HG02943 (cell line): ENCODE results near the gene ZFR2.
"Not testable (repeated sequence)": the region's sequence is repeated elsewhere in the genome, so short reads cannot be mapped to it uniquely, and the experiment has no call there.

Experiments
- ATAC-seq: cut with Tn5 transposase; IDR thresholded peaks from one replicate; pipeline ENCODE4 v1.9.1; 2021; ENCODE audit warnings: mild to moderate bottlenecking, low read depth, moderate library complexity; ENCODE audit not compliant: unreplicated experiment

ZFR2 gene

DNA sequence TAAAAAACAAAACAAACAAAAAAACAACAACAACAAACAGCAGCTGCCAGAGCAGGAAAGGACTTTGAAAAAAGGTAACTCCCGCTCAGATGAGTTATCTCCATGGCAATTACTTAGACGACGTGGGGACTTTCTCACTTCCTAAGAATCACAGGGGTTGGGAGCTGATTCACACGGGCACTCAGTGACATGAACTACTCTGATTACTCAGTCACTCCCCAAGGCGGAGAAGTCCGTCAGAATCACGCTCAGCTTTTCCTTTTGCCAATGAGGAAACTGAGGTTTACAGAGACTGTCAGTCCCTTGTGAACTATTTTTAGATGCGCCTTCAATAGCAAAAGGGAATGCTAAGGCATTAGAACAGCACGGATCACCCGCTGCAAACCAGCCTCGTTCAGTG is 50.4 kb downstream of the ZFR2 start:
- no peak for ATAC-seq

- ATAC-seq = no peak
Measured at GRCh38 chr19:3817761-3818160, 51.1 kb downstream of the ZFR2 start.

DNA sequence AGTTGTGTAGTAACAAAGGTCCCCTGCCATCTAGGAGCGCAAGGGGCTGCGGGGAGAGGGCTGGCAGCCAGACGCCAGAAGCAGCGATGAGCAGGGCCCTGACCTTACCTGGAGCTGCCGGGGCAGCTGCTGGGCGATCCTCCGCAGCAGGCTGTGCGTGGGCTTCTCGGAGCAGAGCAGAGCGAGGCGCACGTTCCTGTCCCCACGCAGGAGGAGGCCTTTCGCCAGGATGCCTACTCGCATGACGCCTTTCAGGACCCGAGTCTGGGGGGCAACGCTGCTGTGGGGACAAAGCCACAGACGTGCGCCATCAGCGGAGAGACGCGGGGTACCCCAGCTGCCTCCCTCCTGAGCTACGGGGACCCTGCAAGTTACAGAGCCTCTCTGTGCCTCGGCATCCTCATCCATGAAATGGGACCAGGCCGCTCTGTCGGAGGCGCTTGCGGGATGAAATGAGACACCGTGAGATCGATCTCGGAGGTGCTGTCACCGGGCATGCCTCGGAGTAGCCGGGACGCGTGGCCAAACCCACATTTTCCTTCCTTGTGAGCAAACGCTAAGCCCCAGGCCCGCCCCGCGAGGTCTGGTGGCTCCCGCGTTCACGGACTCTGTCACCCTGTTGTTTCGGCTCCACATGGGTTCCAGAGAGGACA is 52.1 kb downstream of the ZFR2 start:
- ATAC-seq = no peak

DNA sequence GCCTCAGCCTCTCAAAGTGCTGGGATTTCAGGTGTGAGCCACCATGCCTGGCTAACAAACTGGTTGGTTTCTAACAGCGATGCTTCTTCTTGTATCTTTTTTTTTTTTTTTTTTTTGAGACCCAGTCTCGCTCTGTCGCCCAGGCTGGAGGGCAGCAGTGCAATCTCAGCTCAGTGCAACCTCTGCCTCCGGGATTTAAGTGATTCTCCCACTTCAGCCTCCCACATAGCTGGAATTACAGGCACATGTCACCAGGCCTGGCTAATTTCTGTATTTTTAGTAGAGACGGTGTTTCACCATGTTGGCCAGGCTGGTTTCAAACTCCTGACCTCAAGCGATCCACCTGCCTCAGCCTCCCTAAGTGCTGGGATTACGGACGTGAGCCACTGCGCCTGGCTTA is 52.7 kb downstream of the ZFR2 start:
- not testable (repeated sequence) for ATAC-seq

DNA sequence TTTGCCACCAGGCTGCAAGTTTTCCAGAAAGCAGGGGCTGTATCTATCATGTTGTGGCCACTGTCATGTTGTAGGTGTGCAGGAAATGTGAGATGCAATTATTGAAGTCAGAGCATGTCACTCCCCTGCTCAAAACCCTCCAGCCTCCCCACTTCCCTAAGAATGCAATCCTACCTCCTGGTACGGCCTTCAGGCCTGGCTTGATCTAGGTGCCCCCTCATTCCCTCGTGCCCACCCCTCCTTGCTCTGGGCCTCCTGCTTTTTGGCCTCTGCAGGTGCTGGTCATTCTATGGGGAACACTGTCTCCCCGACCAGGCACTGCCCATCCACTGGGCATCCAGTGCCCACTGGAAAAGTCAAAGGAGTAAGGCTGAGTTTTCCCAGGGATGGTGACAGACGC is 54.2 kb downstream of the ZFR2 start:
- no peak for ATAC-seq

- no peak for ATAC-seq
Measured at GRCh38 chr19:3813473-3814392, 55.1 kb downstream of the ZFR2 start.

DNA sequence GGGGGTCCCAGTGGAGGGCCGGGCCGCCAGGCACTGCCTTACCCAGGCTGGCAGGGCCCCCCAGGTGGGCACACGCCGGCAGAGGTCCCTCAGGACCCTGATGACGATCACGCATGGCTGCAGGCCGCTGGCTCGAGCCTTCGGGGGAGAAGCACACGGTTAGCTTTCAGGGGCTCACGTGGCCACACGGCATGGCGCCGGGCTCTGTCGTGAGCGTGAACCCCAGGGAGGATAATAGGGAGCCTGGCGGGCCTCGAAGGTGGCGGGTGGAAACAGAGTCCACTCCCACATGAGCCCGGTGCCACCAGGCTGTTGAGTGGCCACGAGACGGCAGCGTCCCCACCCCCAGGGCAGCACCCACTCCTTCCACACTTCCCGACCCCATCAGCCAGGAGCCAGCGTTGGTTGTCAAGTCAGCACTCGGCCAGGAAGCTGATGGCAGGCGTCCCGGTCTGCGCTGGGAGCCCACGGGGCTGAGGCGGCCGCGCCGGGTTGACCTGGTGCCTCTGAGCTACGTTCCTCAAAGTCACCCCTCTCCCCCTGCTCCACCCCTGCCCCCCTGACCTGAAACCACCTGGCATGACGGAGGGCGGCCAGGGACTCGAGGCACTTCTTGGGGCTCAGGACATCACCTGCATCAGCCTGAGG is 58.0 kb downstream of the ZFR2 start:
- ATAC-seq = no peak

DNA sequence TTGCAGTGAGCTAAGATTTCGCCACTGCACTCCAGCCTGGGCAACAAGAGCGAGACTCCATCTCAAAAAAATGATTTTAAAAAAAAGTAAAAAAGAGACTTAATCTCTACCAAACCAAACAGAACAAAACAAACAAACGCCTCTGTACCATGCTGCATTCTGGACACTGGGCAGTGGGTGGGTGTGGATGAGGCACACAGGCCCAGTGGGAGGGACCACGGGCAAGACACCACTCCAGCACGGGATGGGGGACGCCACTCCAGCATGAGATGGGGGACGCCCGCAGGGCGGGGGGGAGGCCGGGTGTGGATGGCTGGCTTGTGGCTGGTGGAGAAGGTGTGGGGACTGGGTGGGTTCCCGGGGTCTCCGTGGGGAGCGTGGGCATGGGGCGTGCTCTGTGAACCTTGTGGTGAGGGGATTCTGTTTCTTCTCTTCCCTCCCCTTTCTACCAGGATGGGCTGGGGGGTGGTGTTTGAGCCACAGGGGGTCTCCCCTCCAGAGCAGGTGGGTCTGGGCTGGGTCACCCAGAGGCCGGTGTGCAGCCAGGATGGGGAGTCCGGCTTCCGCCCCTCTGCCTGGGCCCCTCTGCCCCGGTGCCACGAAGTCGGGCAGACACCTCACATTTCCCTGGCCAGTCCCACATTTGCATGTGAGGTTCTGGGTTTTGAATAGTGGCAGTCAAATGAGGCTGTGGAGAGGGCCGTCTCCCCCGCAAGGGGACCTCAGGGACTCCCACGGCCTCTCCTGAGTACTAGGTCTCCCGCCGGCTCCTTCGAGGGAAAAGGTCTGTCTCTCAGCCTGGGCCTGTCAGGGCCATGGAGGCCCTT is 58.7 kb downstream of the ZFR2 start:
- no peak for ATAC-seq

GRCh38 chr19:3808420-3809143 is 60.3 kb downstream of the ZFR2 start:
- no peak for ATAC-seq

DNA sequence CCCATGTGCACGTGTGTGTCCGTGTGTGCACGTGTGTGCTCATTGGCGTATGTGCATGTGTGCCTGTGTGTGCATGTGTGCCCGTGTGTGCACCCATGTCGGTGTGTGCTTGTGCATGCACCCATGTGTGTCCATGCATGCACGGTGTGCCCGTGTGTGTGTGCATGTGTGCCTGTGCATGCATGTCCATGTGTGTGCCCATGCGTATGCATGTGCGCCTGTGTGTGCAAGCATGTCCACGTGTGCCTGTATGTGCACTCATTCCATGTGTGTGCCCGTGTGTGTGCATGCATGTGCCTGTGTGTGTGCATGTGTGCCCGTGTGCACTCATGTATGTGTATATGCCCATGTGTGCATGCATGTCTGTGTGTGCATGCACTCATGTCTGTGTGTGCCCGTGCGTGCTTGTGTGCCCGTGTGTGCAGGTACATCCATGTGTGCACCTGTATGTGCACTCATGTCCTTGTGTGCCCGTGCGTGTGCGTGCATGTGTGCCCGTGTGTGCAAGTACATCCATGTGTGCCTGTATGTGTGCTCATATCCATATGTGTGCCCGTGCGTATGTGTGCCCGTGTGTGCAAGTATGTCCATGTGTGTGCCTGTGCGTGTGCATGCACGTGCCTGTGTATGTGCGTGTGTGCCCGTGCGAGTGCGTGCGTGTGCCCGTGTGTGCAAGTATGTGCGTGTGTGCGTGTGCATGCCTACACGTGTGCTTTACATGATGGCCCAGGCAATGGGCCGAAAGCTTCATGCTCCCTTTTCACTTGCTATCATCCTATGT is 61.1 kb downstream of the ZFR2 start:
- no peak for ATAC-seq

- ATAC-seq = no peak
Measured at GRCh38 chr19:3807131-3807480, 61.7 kb downstream of the ZFR2 start.

- no peak for ATAC-seq
Measured at GRCh38 chr19:3805859-3806258, 63.0 kb downstream of the ZFR2 start.

GRCh38 chr19:3804429-3804828 is 64.4 kb downstream of the ZFR2 start:
- ATAC-seq = no peak

GRCh38 chr19:3803986-3804385 is 64.9 kb downstream of the ZFR2 start:
- no peak for ATAC-seq

DNA sequence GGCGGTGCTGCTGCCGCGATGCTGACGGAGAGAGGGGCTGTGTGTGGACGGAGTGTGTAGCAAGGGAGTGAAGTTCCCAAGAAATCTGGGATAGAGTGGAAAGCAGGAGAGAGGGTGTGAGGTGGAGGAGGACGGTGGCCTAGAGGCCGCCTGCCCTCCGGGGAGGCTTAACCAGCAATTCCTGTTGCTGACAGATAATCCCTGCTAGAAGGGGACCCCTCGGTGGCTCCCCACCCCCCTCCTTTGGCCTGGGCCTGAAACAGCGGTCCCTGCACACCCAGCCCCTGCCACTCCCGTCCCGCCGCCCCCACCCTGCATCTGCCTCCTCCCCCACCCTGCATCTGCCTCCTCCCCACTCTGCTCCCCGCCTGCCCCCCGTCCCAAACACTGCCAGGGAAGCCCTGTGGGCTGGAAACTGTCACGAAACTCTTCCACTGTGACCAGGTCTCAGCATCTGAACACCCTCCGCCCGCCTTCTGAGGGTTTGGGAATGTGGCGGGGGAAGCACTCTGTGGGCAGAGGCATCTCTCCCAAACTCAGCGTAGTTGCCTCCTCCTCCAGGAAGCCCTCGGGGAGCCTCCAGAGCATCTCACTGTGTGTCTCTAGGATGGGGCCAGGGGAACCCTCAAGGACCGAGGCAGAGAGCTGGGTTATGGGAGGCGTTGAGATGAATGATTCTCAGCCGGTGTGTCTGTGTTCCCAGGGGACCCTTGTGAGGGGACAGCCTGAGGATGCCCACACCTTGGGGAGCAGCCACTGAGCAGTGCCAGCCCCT is 65.5 kb downstream of the ZFR2 start:
- ATAC-seq = no peak

DNA sequence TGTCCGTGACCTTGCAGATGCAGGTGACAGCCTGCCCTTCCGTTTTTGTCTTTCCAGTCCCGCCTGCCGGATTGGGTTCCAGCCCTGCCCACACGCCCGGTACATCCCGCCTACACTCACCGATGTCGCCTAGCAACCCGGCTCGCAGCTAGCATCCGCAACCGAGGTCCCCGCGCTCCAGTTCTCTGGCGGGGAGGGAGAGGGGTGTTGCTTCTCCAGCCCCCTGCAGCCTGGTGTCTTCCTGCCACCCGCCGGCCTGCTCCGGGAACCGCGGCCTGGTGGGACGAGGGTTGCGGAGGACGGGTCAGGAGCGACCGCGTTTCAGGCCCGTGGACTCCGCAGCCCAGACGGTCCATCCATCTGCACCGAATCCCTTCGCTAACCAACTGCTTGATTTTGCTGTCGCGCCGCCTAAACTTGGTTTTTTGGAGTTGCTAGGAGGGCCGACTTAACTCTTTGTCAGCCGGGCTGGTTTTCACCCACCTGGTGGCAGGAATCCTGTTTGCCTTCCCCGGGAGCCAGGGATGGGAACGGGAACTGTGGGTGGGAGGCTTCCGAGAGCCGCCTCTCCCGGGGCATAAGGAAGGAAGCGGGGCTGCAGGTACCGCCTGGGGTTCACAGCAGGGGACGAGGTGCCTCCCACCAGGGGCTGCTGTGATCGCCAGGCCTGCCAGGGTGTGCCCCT is 67.3 kb downstream of the ZFR2 start:
- ATAC-seq = no peak

- no peak for ATAC-seq
Measured at GRCh38 chr19:3800996-3801395, 67.8 kb downstream of the ZFR2 start.

GRCh38 chr19:3798137-3798536 is 70.7 kb downstream of the ZFR2 start:
- no peak for ATAC-seq
